GM12878 (cell line): ENCODE results near the gene GAS6. TPM values are rescaled to one million over a fixed set of nuclear protein-coding genes. Genes with fewer than 3 reads are reported as not detected.

Experiments used
- ATAC-seq: fragments of 200-7000 bp; cut with Tn5 transposase; 3 replicates; pipeline ENCODE4 v1.9.1; 2020; ENCODE audit warnings: mild to moderate bottlenecking, moderate library complexity
- BruUV-seq: library from RNA; stranded (reverse); fragments of 400-500 nt; replicated peaks from 2 replicates; lab custom pipeline; 2021; lab: Mats Ljungman, UMichigan
- CTCF ChIA-PET: fragments of 300-600 bp; sonication (Branson Sonifier 250); formaldehyde crosslinking; extraction: SDS; loops from one replicate; lab custom pipeline; 2021; ENCODE audit warnings: inconsistent platforms; lab: Yijun Ruan, JAX
- POLR2A ChIA-PET: fragments of 350-600 bp; formaldehyde crosslinking; extraction: SDS; loops from one replicate; lab custom pipeline; 2021; ENCODE audit warnings: inconsistent platforms; lab: Charles Lee
- RAD21 ChIA-PET: fragments of 300-600 bp; sonication (Branson Sonifier 250); formaldehyde crosslinking; loops from one replicate; lab custom pipeline; 2023; ENCODE audit warnings: antibody characterized with exemption; ENCODE audit not compliant: unreplicated experiment; lab: Charles Lee
- SMC1A ChIA-PET: fragments of 300-600 bp; sonication (Branson Sonifier 250); formaldehyde crosslinking; loops from one replicate; lab custom pipeline; 2023; ENCODE audit not compliant: unreplicated experiment, uncharacterized antibody; lab: Charles Lee
- DNase-seq: peaks from one replicate; pipeline ENCODE4 v3.0.0-alpha.2; 2011; ENCODE audit warnings: low read depth, low spot score
- FAIRE-seq: peaks from 3 replicates; lab custom pipeline; 2011; peaks lifted over from hg19 to GRCh38; lab: Jason Lieb, UNC
- H2AFZ ChIP-seq: 2 replicates; pipeline ENCODE4 v1.6.0; 2011; ENCODE audit warnings: low read depth, low read length, control low read depth; ENCODE audit not compliant: control insufficient read depth
- H3K27ac ChIP-seq: 2 replicates; pipeline ENCODE4 v1.5.1; 2011; ENCODE audit warnings: control low read depth; ENCODE audit not compliant: control insufficient read depth, insufficient read depth
- H3K27me3 ChIP-seq, 2 experiments: replicated peaks in 1 of 2; 2 replicates each; pipeline versions ENCODE4 v1.6.0 to v1.6.1; 2011; ENCODE audit warnings: low read length in 1 of 2; ENCODE audit not compliant: control insufficient read depth in 2 of 2, insufficient read depth in 2 of 2
- H3K36me3 ChIP-seq, 2 experiments: 2 replicates each; pipeline ENCODE4 v1.5.1; 2011; ENCODE audit warnings: low read length in 1 of 2; ENCODE audit not compliant: control insufficient read depth in 2 of 2, insufficient read depth in 2 of 2
- H3K4me1 ChIP-seq: 2 replicates; pipeline ENCODE4 v1.6.1; 2011; ENCODE audit warnings: mild to moderate bottlenecking, low read length, moderate library complexity, mixed read lengths; ENCODE audit not compliant: control insufficient read depth, insufficient read depth
- H3K4me2 ChIP-seq: 2 replicates; pipeline ENCODE4 v1.6.0; 2011; ENCODE audit warnings: control low read depth; ENCODE audit not compliant: control insufficient read depth, insufficient read depth
- H3K4me3 ChIP-seq: fragments of 200-600 bp; sonication (generic); 2 replicates; pipeline ENCODE4 v1.5.1; 2016
- H3K79me2 ChIP-seq: 2 replicates; pipeline ENCODE4 v1.6.0; 2011; ENCODE audit warnings: low read length; ENCODE audit not compliant: control insufficient read depth, insufficient read depth
- H3K9ac ChIP-seq: 2 replicates; pipeline ENCODE4 v1.8.0; 2011; ENCODE audit warnings: low read length, control low read depth, mixed read lengths; ENCODE audit not compliant: control insufficient read depth, insufficient read depth
- H3K9me3 ChIP-seq: replicated peaks from 3 replicates; pipeline ENCODE4 v1.5.1; 2011; ENCODE audit warnings: mild to moderate bottlenecking, low read length; ENCODE audit not compliant: control insufficient read depth, insufficient read depth
- H4K20me1 ChIP-seq: 2 replicates; pipeline ENCODE4 v1.6.0; 2011; ENCODE audit not compliant: control insufficient read depth, insufficient read depth
- BRCA1 ChIP-seq: IDR thresholded peaks from 2 replicates; pipeline ENCODE4 v1.6.1; 2011; ENCODE audit warnings: low read depth, low read length, improper control_type of control experiment
- CBFB ChIP-seq: IDR thresholded peaks from 2 replicates; pipeline ENCODE4 v1.6.1; 2016; ENCODE audit warnings: antibody characterized with exemption, low read depth
- DPF2 ChIP-seq: fragments of 450-650 bp; IDR thresholded peaks from 2 replicates; pipeline ENCODE4 v1.6.1; 2017; ENCODE audit warnings: mild to moderate bottlenecking
- EED ChIP-seq: sonication (generic); IDR thresholded peaks from 2 replicates; pipeline ENCODE4 v1.6.1; 2016; ENCODE audit warnings: antibody characterized with exemption, low read depth
- FOS ChIP-seq: IDR thresholded peaks from 3 replicates; pipeline ENCODE4 v1.6.1; 2011; ENCODE audit warnings: borderline replicate concordance; ENCODE audit not compliant: insufficient read length; ENCODE audit errors: extremely low read depth
- HDAC2 ChIP-seq: fragments of 200-600 bp; sonication (generic); IDR thresholded peaks from 2 replicates; pipeline ENCODE4 v1.6.1; 2017
- MYB ChIP-seq: fragments of 150-350 bp; IDR thresholded peaks from 2 replicates; pipeline ENCODE4 v1.6.1; 2014; ENCODE audit warnings: mild to moderate bottlenecking, low read depth, low read length, borderline replicate concordance
- POLR2A ChIP-seq: IDR thresholded peaks from 2 replicates; pipeline ENCODE4 v1.6.1; 2011; ENCODE audit warnings: low read depth, mild to moderate bottlenecking, low read length
- REST ChIP-seq: IDR thresholded peaks from 2 replicates; pipeline ENCODE4 v1.6.1; 2012; ENCODE audit warnings: mild to moderate bottlenecking, low read depth, low read length
- SMAD5 ChIP-seq: IDR thresholded peaks from 2 replicates; pipeline ENCODE4 v1.6.1; 2016; ENCODE audit warnings: antibody characterized with exemption, low read depth
- SMC3 ChIP-seq: IDR thresholded peaks from 2 replicates; pipeline ENCODE4 v1.6.1; 2011; ENCODE audit warnings: low read length, improper control_type of control experiment, borderline replicate concordance
- TARDBP ChIP-seq: IDR thresholded peaks from 2 replicates; pipeline ENCODE4 v1.6.1; 2016; ENCODE audit warnings: borderline replicate concordance
- ZNF207 ChIP-seq: fragments of 450-650 bp; IDR thresholded peaks from 2 replicates; pipeline ENCODE4 v1.6.1; 2014; ENCODE audit warnings: antibody characterized with exemption, mild to moderate bottlenecking, borderline replicate concordance
- ZNF687 ChIP-seq: fragments of 450-650 bp; IDR thresholded peaks from 2 replicates; pipeline ENCODE4 v1.6.1; 2017; ENCODE audit warnings: mild to moderate bottlenecking, moderate library complexity
- WGBS: methylation state at CpG from one replicate; pipeline ENCODE4 v1.1.6; 2016; ENCODE audit warnings: low lambda C conversion rate; ENCODE audit not compliant: insufficient replicate concordance, insufficient coverage; ENCODE audit errors: missing lambda C conversion rate; 5-methylcytosine and 5-hydroxymethylcytosine counted together
- in situ Hi-C: fragments of 300-500 bp; cut with MboI; formaldehyde crosslinking; loops from 9 replicates; pipeline ENCODE4 v1.14.3; 2018; ENCODE audit warnings: mixed read lengths
- intact Hi-C: fragments of 100-400 bp; cut with micrococcal nuclease; formaldehyde crosslinking; loops from one replicate; pipeline ENCODE4 v1.14.2; 2022; ENCODE audit not compliant: unreplicated experiment
- polyA plus RNA-seq, 11 experiments: library from polyadenylated mRNA; depleted of rRNA in 4 of 11; unstranded in 6 of 11; stranded (reverse) in 5 of 11; fragments of >200 nt; fragmentation: Nextera tagmentation in 4 of 11; fragmentation: Illumina TruSeq in 1 of 11; extraction: Ambion mirVana in 4 of 11; extraction: Trizol in 1 of 11; gene quantifications; 1 replicate in 1 of 11; 2 replicates in 10 of 11; pipeline versions ENCODE4 v1.2.1 to v1.2.3, GENCODE V29; 2011 to 2016; ENCODE audit warnings: inconsistent platforms in 2 of 11, missing spikeins in 2 of 11, low read depth in 1 of 11
- total RNA-seq, 4 experiments: library from RNA; depleted of rRNA in 3 of 4; stranded (reverse); fragments of >200 nt in 3 of 4; fragmentation: Illumina TruSeq in 1 of 4; extraction: Trizol in 1 of 4; gene quantifications; 2 replicates each; pipeline versions ENCODE4 v1.2.1 to v1.2.3, GENCODE V29; 2013 to 2021
- TF ChIP-seq, protein P1 (sequence below): IDR thresholded peaks from 2 replicates; pipeline ENCODE4 v1.6.1; 2011; ENCODE audit warnings: low read depth, mild to moderate bottlenecking, low read length, moderate library complexity, borderline replicate concordance; ENCODE audit errors: extremely low read depth
- TF ChIP-seq, protein P2 (sequence below): IDR thresholded peaks from 2 replicates; pipeline ENCODE4 v1.6.1; 2011; ENCODE audit warnings: borderline replicate concordance, low read depth, mild to moderate bottlenecking, moderate library complexity, low read length; ENCODE audit not compliant: insufficient read depth, poor library complexity, severe bottlenecking

Gene GAS6
- total and polyA plus RNA-seq, 10 of the 15 experiments (the other 5 are each of a cell fraction or from before 2014, with no cell fraction given): 0.03 to 0.59 (median 0.10) TPM; not detected in 2

DNA sequence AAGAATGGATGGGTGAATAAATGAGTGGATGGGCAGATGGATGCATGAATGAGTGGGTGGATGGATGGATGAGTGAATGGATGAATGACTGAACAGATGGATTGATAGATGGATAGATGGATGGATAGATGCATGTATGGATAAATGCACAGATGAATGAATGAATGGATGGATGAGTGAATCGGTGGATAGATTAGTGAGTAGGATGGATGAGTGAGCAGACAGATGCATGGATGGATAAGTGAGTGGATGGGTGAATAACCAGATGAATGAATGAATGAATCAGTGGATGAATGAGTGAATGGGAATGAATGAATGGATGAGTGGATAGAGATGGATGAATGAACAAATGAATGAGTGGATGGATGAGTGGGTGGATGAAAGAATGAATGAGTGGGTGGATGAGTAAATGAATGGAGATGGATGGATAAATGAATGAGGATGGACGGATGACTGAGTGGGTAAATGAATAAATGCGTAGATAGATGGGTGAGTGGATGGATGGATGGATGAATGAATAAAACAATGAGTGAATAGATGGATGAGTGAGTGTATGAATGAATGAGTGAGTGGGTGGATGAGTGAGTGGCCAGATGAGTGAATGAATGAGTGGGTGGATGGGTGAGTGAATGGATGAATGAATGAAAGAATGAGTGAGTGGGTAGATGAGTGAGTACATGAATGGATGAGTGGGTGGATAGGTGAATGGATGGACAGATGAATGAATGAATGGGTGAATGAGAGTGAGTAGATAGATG lies 13.0 kb downstream of the GAS6 start:
- no peak for ATAC-seq
- RAD21 ChIA-PET: no interaction called here
- TF ChIP-seq ZNF207: no peak
- TF ChIP-seq BRCA1: no peak
- TF ChIP-seq, protein P1, sequence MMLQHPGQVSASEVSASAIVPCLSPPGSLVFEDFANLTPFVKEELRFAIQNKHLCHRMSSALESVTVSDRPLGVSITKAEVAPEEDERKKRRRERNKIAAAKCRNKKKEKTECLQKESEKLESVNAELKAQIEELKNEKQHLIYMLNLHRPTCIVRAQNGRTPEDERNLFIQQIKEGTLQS: no peak
- TF ChIP-seq ZNF687: no peak
- no peak for TF ChIP-seq SMC3
- no peak for TF ChIP-seq POLR2A
- no peak for TF ChIP-seq EED
- TF ChIP-seq SMAD5: no peak
- TF ChIP-seq REST: no peak
- no peak for TF ChIP-seq HDAC2
- no peak for TF ChIP-seq DPF2
- TF ChIP-seq CBFB: no peak
- no peak for TF ChIP-seq MYB
- TF ChIP-seq, protein P2, sequence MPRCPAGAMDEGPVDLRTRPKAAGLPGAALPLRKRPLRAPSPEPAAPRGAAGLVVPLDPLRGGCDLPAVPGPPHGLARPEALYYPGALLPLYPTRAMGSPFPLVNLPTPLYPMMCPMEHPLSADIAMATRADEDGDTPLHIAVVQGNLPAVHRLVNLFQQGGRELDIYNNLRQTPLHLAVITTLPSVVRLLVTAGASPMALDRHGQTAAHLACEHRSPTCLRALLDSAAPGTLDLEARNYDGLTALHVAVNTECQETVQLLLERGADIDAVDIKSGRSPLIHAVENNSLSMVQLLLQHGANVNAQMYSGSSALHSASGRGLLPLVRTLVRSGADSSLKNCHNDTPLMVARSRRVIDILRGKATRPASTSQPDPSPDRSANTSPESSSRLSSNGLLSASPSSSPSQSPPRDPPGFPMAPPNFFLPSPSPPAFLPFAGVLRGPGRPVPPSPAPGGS: no peak
- no peak for TF ChIP-seq FOS
- no peak for TF ChIP-seq TARDBP

More for the DNA sequence above, 13.0 kb downstream of the GAS6 start:
- no peaks in the 10 kb centered on the region for H3K9me3 ChIP-seq
- no TSS peak for BruUV-seq
- H3K79me2 ChIP-seq: no peaks in the 10 kb centered on the region
- ChIA-PET CTCF (no interaction called here), SMC1A (interaction anchor here (0.7 kb wide), 1 partner anchor 457 kb away, joined by 3 read pairs; no protein-coding TSS in a partner anchor), POLR2A (no interaction called here)
- H2AFZ ChIP-seq: no peak overlapping the region
- WGBS: 75% methylated on average over 3 of the region's 3 CpGs
- no peaks in the 10 kb centered on the region for H3K4me1 ChIP-seq
- no peak overlapping the region for H3K9ac ChIP-seq
- no peaks in the 10 kb centered on the region for H3K36me3 ChIP-seq
- H3K27ac ChIP-seq: no peak overlapping the region
- in situ Hi-C loops: no loop called here
- intact Hi-C loops: no loop called here
- H3K4me3 ChIP-seq: no peak overlapping the region
- H3K27me3 ChIP-seq: peaks cover 2 to 3% of the 10 kb centered on the region in 2 experiments; a peak in 3 of 4 replicates
- H4K20me1 ChIP-seq: no peaks in the 10 kb centered on the region
- no peak for DNase-seq
- no peak overlapping the region for H3K4me2 ChIP-seq
- FAIRE-seq: no peak
